Skeletal muscle satellite cell (primary cell): ENCODE results near the gene GNPAT. TPM values are rescaled to one million over a fixed set of nuclear protein-coding genes. Genes with fewer than 3 reads are reported as not detected.

Experiments
- H3K27me3 ChIP-seq: 2 replicates; pipeline ENCODE4 v1.7.0; 2013; ENCODE audit warnings: low read length; ENCODE audit not compliant: control insufficient read depth, insufficient read depth
- H3K36me3 ChIP-seq: 2 replicates; pipeline ENCODE4 v1.7.0; 2013; ENCODE audit warnings: mild to moderate bottlenecking, control low read depth, low read length; ENCODE audit not compliant: insufficient read depth
- H3K4me1 ChIP-seq: 2 replicates; pipeline ENCODE4 v1.7.0; 2013; ENCODE audit warnings: low read length; ENCODE audit not compliant: control insufficient read depth, insufficient read depth
- H3K4me2 ChIP-seq: 2 replicates; pipeline ENCODE4 v1.7.0; 2013; ENCODE audit warnings: mild to moderate bottlenecking, low read length
- H3K4me3 ChIP-seq: 2 replicates; pipeline ENCODE4 v1.7.0; 2013; ENCODE audit warnings: low read length
- H3K9ac ChIP-seq: 2 replicates; pipeline ENCODE4 v1.7.0; 2013; ENCODE audit warnings: mild to moderate bottlenecking, low read depth, low read length, moderate library complexity
- H3K9me3 ChIP-seq: replicated peaks from 2 replicates; pipeline ENCODE4 v1.7.0; 2013; ENCODE audit warnings: mild to moderate bottlenecking, control low read depth, low read length
- small RNA-seq: library from RNA; depleted of rRNA; stranded (forward); fragments of <200 nt; gene quantifications from one replicate; pipeline ENCODE3, GENCODE V24; 2012

The GNPAT gene

GRCh38 chr1:231322880-231323530, 82.0 kb downstream of the GNPAT start:
- H3K4me1 ChIP-seq: no peaks in the 10 kb centered on the region
- no peak overlapping the region for H3K4me3 ChIP-seq
- H3K9ac ChIP-seq: no peak overlapping the region
- no peak overlapping the region for H3K4me2 ChIP-seq
- H3K27me3 ChIP-seq: no peaks in the 10 kb centered on the region
- H3K9me3 ChIP-seq: no peaks in the 10 kb centered on the region
- H3K36me3 ChIP-seq: no peaks in the 10 kb centered on the region

- H3K27me3 ChIP-seq: no peaks in the 10 kb centered on the region
- no peaks in the 10 kb centered on the region for H3K36me3 ChIP-seq
- H3K4me3 ChIP-seq: no peak overlapping the region
- H3K9me3 ChIP-seq: no peaks in the 10 kb centered on the region
- H3K9ac ChIP-seq: no peak overlapping the region
- H3K4me2 ChIP-seq: no peak overlapping the region
- no peaks in the 10 kb centered on the region for H3K4me1 ChIP-seq
These were observed 83.6 kb downstream of the GNPAT start for GRCh38 chr1:231324660-231325059.

- no peak overlapping the region for H3K4me3 ChIP-seq
- H3K27me3 ChIP-seq: no peaks in the 10 kb centered on the region
- H3K4me1 ChIP-seq: no peaks in the 10 kb centered on the region
- H3K36me3 ChIP-seq: no peaks in the 10 kb centered on the region
- no peaks in the 10 kb centered on the region for H3K9me3 ChIP-seq
- no peak overlapping the region for H3K4me2 ChIP-seq
- no peak overlapping the region for H3K9ac ChIP-seq
These were observed 85.2 kb downstream of the GNPAT start for GRCh38 chr1:231326248-231326647.

Small RNA genes lying within 50 kb of the gene (small RNA-seq; reads per million reads assigned to genes)
- not detected for gene RNA5SP80
